Adrenal gland (tissue), 19 donors: ENCODE measurements around the gene PRSS50. TPM values are rescaled to one million over a fixed set of nuclear protein-coding genes. Genes with fewer than 3 reads are reported as not detected.

Experiments used
- DNase-seq, 7 donors: peaks; one replicate each; pipeline ENCODE4 v3.0.0-alpha.2; 2019 to 2020
- H3K27ac ChIP-seq, 5 donors: fragments of 200-600 bp; sonication (generic) in 4 of 5; 1 replicate in 3 of 5; 2 replicates in 2 of 5; pipeline versions ENCODE4 v1.5.1 to v1.8.0; 2016 to 2020; ENCODE audit warnings: mild to moderate bottlenecking in 1 of 5
- H3K27me3 ChIP-seq: fragments of 200-600 bp; 2 replicates; pipeline ENCODE4 v1.8.0; 2021
- H3K36me3 ChIP-seq, 2 donors: fragments of 200-600 bp; replicated peaks in 1 of 2; 1 replicate in 1 of 2; 2 replicates in 1 of 2; pipeline versions ENCODE4 v1.5.1 to v1.8.0; 2018 to 2022
- H3K4me1 ChIP-seq, 2 donors: fragments of 200-600 bp; replicated peaks in 1 of 2; 1 replicate in 1 of 2; 2 replicates in 1 of 2; pipeline versions ENCODE4 v1.5.1 to v1.8.0; 2018 to 2021
- H3K4me3 ChIP-seq, 4 donors: fragments of 200-600 bp; sonication (generic) in 3 of 4; one replicate each; pipeline ENCODE4 v1.5.1; 2016 to 2018
- H3K9me3 ChIP-seq, 3 donors: fragments of 200-600 bp; sonication (generic) in 1 of 3; replicated peaks in 1 of 3; 1 replicate in 2 of 3; 2 replicates in 1 of 3; pipeline versions ENCODE4 v1.5.1 to v1.8.0; 2016 to 2021
- CTCF ChIP-seq, 6 experiments: fragments of 450-650 bp in 4 of 6; fragments of 200-600 bp in 2 of 6; sonication (generic) in 1 of 6; IDR thresholded peaks; 1 replicate in 5 of 6; 2 replicates in 1 of 6; pipeline versions ENCODE4 v1.5.1 to v1.8.0; 2016 to 2021; ENCODE audit warnings: antibody characterized with exemption in 6 of 6, mild to moderate bottlenecking in 2 of 6, moderate library complexity in 1 of 6
- POLR2A ChIP-seq, 2 donors: fragments of 450-650 bp; IDR thresholded peaks; one replicate each; pipeline ENCODE4 v1.6.1; 2017; ENCODE audit warnings: antibody characterized with exemption in 2 of 2, mild to moderate bottlenecking in 2 of 2, moderate library complexity in 1 of 2
- WGBS, 4 donors: extraction: QIAGEN DNeasy Blood & Tissue Kit in 2 of 4; methylation state at CpG; one replicate each; pipeline versions ENCODE4 v1.1.5 to v1.1.7; 2013 to 2017; 5-methylcytosine and 5-hydroxymethylcytosine counted together
- intact Hi-C, 2 donors: fragments of 100-400 bp; cut with DNase I; formaldehyde crosslinking; loops; one replicate each; pipeline versions ENCODE4 v1.14.1 to v1.15.0; 2022 to 2023
- long read RNA-seq, 10 donors: library from polyadenylated mRNA in 3 of 10; unstranded in 2 of 10; stranded (forward) in 1 of 10; transcript quantifications; one replicate each; pipeline ENCODE4 v2.0.0 and lab custom pipeline, GENCODE V29; 2021 to 2026
- polyA plus RNA-seq, 3 donors: library from polyadenylated mRNA; stranded (reverse); fragments of 200-250 nt in 2 of 3; fragments of 350-450 nt in 1 of 3; fragmentation: Illumina TruSeq in 1 of 3; extraction: RNeasy Lipid Tissue Mini Kit (QIAGEN cat#74804) in 1 of 3; gene quantifications; one replicate each; pipeline ENCODE4 v1.2.3, GENCODE V29; 2013 to 2014
- total RNA-seq, 9 donors: library from RNA; depleted of rRNA in 4 of 9; stranded (reverse); fragments of >200 nt in 4 of 9; fragments of 120-200 nt in 1 of 9; fragmentation: NEBNext Ultra II Directional in 1 of 9; extraction: Animal tissue kit (Norgen Biotek cat#: 25700) in 1 of 9; gene quantifications; one replicate each; pipeline versions ENCODE4 v1.1.0 to v1.2.4, GENCODE V29; 2013 to 2023
- donor health status: healthy with polysubstance abuse.
- donor health status: Bipolar disorder and iron deficiency.
- donor health status: DM: yes; HTN: yes; CAD: no.
- donor health status: DM: no; HTN: no; CAD: no.
- donor health status: DM: no; HTN: no; CAD: no.
- donor health status: DM: yes; HTN: yes; CAD: no.

PRSS50 gene, protein sequence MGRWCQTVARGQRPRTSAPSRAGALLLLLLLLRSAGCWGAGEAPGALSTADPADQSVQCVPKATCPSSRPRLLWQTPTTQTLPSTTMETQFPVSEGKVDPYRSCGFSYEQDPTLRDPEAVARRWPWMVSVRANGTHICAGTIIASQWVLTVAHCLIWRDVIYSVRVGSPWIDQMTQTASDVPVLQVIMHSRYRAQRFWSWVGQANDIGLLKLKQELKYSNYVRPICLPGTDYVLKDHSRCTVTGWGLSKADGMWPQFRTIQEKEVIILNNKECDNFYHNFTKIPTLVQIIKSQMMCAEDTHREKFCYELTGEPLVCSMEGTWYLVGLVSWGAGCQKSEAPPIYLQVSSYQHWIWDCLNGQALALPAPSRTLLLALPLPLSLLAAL
- under 1 TPM in 5 of 9 donors, not detected in 4; 0.07 to 0.30 (median 0.14) TPM for total RNA-seq
- 1 to 10 TPM in 1 of 3 donors, under 1 TPM in 2; 0.20 to 1.9 (median 0.61) TPM for polyA plus RNA-seq
- long read RNA-seq, donor 1 = 0 reads
- long read RNA-seq, donor 2 = 0 reads
- long read RNA-seq, donor 3 = 0 reads
- long read RNA-seq, donor 4 = 0 reads
- long read RNA-seq, donor 5 = 0 reads
- long read RNA-seq, donor 6, partial matches to known transcripts = 0 of 4 reads
- long read RNA-seq, donor 6, other reads (novel, unspliced or antisense) = 4 of 4 reads
- long read RNA-seq, donor 7 = 0 reads
- long read RNA-seq, donor 8 = 0 reads
- long read RNA-seq, donor 9 = 0 reads
- long read RNA-seq, donor 10 = 0 reads

DNA sequence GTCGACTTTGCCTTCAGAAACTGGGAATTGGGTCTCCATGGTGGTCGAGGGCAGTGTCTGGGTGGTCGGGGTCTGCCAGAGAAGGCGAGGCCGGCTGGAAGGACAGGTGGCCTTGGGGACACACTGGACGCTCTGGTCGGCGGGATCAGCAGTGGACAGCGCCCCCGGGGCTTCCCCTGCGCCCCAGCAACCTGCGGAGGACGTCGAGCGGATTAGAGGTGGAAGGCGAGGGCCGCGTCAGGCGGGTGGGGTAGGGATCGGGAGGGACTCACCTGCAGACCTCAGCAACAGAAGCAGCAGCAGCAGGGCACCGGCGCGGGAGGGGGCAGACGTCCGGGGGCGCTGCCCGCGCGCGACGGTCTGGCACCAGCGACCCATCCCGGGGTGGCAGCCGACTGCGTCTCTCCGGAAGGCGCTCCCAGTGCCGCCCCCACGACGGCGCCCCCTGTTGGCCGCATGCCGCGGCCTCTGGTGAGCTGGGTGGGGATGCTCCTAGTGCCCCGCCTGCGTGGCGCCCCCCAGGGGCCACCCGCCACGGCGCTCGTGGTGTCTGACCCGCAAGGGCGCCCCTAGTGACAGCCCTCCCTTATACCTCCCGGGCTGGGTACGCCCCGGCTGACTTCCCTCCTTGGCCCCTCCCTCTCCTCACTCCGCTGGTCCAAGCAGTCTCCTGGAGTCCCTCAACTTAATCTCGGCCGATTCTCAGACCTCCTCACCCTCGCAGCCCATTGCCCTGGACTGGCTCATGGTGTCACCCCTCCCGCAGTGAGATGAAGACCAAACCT is at the start of gene PRSS50:
PRSS50 (minus strand) TSS at position 423 of the 785 bp plus-strand sequence; CDS start at position 378, 45 bp downstream.
- Histone ChIP-seq H3K27ac (no peak within 1 kb of the TSS), H3K9me3 (no peaks in the 10 kb centered on the region), H3K4me1 (no peaks in the 10 kb centered on the region), H3K27me3 (peaks cover 9% of the 10 kb centered on the region), H3K4me3 (no peak within 1 kb of the TSS), H3K36me3 (no peaks in the 10 kb centered on the region)
- TF ChIP-seq CTCF (IDR thresholded peaks at IDR 0.05) = no peak
- TF ChIP-seq POLR2A (IDR thresholded peaks at IDR 0.05) = no peak
- WGBS, 4 donors = 51 to 76% (median 56%) methylated on average over 22 to 61 of the region's 61 CpGs
- peak in 1 of 7 donors; percentile 10 for DNase-seq
- intact Hi-C loops = loop anchor here in 1 of 2 donors (10.0 kb wide), 1 partner anchor 637 kb away; no protein-coding TSS in a partner anchor

GRCh38 chr3:46764206-46764605 is 46.5 kb upstream of the PRSS50 start:
- Histone ChIP-seq H3K9me3 (peaks cover 0 to 21% (median 0%) of the 10 kb centered on the region in 3 donors), H3K4me3 (no peak overlapping the region), H3K36me3 (no peaks in the 10 kb centered on the region), H3K27ac (no peak overlapping the region), H3K4me1 (no peaks in the 10 kb centered on the region), H3K27me3 (no peaks in the 10 kb centered on the region)
- intact Hi-C loops = no loop called here
- 88 to 93% (median 92%) methylated on average over 1 of the region's 1 CpG for whole genome bisulfite sequencing, 4 donors
- no peak for DNase-seq
- TF ChIP-seq CTCF (IDR thresholded peaks at IDR 0.05) (no peak), POLR2A (IDR thresholded peaks at IDR 0.05) (no peak)

GRCh38 chr3:46763178-46763577 is 45.5 kb upstream of the PRSS50 start:
- no peak overlapping the region for H3K4me3 ChIP-seq
- no peaks in the 10 kb centered on the region for H3K36me3 ChIP-seq
- TF ChIP-seq POLR2A (IDR thresholded peaks at IDR 0.05) (no peak), CTCF (IDR thresholded peaks at IDR 0.05) (no peak)
- H3K9me3 ChIP-seq = peaks cover 0 to 18% (median 0%) of the 10 kb centered on the region in 3 donors
- no peaks in the 10 kb centered on the region for H3K27me3 ChIP-seq
- no peaks in the 10 kb centered on the region for H3K4me1 ChIP-seq
- DNase-seq = no peak
- no peak overlapping the region for H3K27ac ChIP-seq
- intact Hi-C loops = no loop called here
